HG03457 (cell line): ENCODE results near the gene ABCA1.
"Not testable (repeated sequence)": the region's sequence is repeated elsewhere in the genome, so short reads cannot be mapped to it uniquely, and the experiment has no call there.

ENCODE experiments used
- ATAC-seq: cut with Tn5 transposase; IDR thresholded peaks from one replicate; pipeline ENCODE4 v1.9.1; 2021; ENCODE audit warnings: moderate number of reproducible peaks; ENCODE audit not compliant: unreplicated experiment

Gene ABCA1, protein sequence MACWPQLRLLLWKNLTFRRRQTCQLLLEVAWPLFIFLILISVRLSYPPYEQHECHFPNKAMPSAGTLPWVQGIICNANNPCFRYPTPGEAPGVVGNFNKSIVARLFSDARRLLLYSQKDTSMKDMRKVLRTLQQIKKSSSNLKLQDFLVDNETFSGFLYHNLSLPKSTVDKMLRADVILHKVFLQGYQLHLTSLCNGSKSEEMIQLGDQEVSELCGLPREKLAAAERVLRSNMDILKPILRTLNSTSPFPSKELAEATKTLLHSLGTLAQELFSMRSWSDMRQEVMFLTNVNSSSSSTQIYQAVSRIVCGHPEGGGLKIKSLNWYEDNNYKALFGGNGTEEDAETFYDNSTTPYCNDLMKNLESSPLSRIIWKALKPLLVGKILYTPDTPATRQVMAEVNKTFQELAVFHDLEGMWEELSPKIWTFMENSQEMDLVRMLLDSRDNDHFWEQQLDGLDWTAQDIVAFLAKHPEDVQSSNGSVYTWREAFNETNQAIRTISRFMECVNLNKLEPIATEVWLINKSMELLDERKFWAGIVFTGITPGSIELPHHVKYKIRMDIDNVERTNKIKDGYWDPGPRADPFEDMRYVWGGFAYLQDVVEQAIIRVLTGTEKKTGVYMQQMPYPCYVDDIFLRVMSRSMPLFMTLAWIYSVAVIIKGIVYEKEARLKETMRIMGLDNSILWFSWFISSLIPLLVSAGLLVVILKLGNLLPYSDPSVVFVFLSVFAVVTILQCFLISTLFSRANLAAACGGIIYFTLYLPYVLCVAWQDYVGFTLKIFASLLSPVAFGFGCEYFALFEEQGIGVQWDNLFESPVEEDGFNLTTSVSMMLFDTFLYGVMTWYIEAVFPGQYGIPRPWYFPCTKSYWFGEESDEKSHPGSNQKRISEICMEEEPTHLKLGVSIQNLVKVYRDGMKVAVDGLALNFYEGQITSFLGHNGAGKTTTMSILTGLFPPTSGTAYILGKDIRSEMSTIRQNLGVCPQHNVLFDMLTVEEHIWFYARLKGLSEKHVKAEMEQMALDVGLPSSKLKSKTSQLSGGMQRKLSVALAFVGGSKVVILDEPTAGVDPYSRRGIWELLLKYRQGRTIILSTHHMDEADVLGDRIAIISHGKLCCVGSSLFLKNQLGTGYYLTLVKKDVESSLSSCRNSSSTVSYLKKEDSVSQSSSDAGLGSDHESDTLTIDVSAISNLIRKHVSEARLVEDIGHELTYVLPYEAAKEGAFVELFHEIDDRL (N-terminal part only)

DNA sequence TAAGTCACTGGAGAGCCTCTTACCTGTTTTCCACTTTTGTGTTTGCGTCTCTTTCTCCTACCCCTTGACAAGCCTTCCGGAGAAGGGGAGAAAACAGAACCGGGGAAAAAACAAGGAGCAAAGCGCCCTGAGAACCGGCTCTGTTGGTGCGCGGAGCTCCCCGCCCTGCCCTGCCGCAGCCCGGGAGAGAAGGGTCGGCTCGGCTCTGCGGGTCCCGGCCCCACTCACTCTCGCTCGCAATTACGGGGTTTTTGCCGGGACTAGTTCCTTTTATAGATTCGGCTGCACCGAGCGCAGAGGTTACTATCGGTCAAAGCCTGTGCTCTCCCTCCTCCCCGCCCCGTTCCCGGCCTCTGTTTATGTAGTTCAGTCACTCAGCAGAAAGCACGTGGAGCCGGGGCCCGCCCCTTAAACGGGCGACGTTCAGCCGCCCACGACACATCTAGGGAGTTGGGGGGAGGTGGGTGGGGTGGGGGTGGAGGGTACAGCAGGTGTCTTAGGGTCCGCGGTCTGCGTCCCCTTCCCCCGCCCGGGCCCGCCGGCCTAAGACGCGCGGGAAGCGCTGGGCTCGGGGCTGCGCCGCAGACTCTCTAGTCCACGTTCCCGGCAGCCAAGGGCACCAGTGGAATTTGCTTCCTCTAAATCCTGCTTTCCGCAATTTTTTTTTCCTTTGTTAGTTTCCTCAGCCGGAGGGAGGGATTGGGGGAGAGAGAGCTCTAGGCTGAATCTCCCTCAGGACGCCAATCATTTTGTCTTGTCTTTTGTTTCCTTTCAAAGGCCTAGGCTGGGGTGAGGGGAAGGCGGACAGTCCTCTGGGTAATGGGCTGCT is at the start of gene ABCA1:
ABCA1 (minus strand) TSS at position 244 of the 829 bp plus-strand sequence. CDS start 24,476 bp downstream, outside the sequence.
- ATAC-seq = no peak

- ATAC-seq = no peak
These were observed 49.6 kb upstream of the ABCA1 start for GRCh38 chr9:104977580-104977979.

DNA sequence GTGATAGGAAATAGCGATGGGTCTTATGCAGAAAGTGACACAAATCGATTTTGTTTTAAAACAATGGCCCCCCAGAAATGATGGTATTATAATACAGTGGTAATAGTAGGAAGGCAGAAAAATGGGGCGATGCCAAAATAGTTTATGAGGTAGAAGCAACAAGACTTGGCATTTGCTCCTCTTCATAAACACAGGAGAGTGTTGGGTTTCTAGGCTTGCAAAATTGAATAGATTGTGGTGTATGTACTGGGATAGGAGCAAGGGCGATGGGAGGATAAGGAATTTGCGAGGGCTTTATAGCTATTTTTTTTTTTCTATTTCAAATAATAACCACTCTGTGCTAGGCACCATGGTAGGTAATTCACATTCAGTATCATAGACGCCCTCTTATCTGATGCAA is 49.2 kb upstream of the ABCA1 start:
- ATAC-seq = no peak

- not testable (repeated sequence) for ATAC-seq
These were observed 48.1 kb upstream of the ABCA1 start for GRCh38 chr9:104975966-104976595.

GRCh38 chr9:104974053-104974962 is 46.4 kb upstream of the ABCA1 start:
- ATAC-seq = no peak

GRCh38 chr9:104972242-104972866 is 44.4 kb upstream of the ABCA1 start:
- no peak for ATAC-seq

DNA sequence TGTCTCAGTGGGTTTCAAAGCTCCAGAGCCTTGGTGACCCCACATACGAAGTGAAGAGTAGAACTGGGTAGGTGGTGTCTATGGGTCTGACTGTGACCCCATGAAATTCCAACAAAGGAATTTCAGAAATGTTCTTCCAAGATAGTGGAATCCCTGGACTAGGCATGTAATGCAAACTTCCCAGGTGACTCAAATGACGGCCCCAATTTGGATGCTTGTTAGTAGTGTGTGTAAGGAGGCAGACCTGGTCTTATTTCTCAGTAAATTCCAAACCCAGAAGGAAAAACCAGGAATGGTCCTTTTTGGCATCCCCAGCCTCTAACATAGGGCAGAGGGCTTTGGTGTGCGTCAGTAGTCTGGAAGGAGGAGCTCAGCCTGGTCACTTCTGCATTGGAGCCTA is 43.6 kb upstream of the ABCA1 start:
- ATAC-seq = no peak

GRCh38 chr9:104970271-104970987 is 42.5 kb upstream of the ABCA1 start:
- no peak for ATAC-seq

- ATAC-seq = no peak
These were observed 41.2 kb upstream of the ABCA1 start for GRCh38 chr9:104969116-104969515.

- ATAC-seq = peak; percentile 96
These were observed 40.3 kb upstream of the ABCA1 start for GRCh38 chr9:104968025-104968982.

DNA sequence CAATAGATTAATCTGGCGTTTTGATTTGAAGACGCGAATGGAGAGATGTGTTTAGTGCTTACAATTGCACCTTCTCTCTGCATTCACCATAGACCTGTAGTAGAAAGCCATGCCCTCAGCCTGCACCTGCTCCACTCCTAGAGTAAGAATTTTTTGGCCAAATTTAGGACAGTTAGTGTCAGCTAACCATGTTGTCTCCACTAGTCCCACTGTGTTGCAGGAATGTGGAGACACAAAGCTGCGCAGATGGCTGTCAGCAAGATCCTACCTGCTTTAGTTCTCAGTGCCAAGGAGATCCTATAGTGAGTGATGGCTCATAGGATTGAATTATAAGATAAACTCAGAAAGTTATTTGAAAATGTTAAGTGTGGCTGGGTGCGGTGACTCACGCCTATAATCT is 35.1 kb upstream of the ABCA1 start:
- no peak for ATAC-seq

GRCh38 chr9:104961701-104962359 is 33.9 kb upstream of the ABCA1 start:
- no peak for ATAC-seq

- ATAC-seq = peak; percentile 74
These were observed 33.3 kb upstream of the ABCA1 start for GRCh38 chr9:104961238-104961637.

DNA sequence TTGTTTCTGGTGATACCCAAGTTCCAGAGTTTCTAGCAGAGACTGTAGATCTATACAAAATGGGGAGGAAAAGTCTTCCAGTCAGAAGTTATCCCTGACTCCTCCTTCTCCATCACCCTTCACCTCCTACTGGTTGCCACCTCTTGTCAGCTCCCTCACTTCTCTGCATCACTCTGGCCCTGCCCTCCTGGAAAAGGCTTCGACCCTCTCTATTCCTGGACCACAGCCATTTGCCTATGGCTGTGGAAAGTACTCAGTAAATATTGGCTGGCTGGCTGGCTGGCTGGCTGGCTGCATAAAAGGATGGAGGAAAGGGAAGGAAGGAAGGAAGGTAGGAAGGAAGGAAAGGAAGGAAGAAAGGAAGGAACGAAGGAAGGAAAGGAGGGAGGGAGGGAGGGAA is 32.7 kb upstream of the ABCA1 start:
- no peak for ATAC-seq

- no peak for ATAC-seq
These were observed 30.8 kb upstream of the ABCA1 start for GRCh38 chr9:104958751-104959150.

DNA sequence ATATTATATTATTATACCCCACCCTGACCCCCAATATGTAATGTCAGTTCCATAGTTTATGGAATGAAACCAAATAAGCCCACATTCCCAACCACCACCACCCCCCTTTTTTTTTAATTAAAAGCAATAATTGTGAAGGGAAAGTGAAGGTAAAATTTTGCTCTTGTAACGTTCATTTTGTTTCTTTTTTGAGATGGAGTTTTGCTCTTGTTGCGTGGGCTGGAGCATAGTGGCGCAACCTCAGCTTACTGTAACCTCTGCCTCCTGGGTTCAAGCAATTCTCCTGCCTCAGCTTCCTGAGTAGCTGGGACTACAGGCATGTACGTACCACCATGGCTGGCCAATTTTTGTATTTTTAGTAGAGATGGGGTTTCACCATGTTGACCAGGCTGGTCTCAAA is 30.1 kb upstream of the ABCA1 start:
- not testable (repeated sequence) for ATAC-seq
